ENCODE results near the gene KCNK4.

KCNK4 gene

GRCh38 chr11:64268893-64269539, 22.1 kb upstream of the KCNK4 start:
- no peak for DNase-seq (ENCODE audit: low read depth)

- DNase-seq (ENCODE audit: low read depth) = peak; percentile 97
Measured at GRCh38 chr11:64269540-64270220, 21.4 kb upstream of the KCNK4 start.

GRCh38 chr11:64275031-64275800, 15.9 kb upstream of the KCNK4 start:
- DNase-seq (ENCODE audit: low read depth) = no peak

- DNase-seq (ENCODE audit: low read depth) = no peak
Measured at GRCh38 chr11:64275841-64276240, 15.3 kb upstream of the KCNK4 start.

GRCh38 chr11:64276653-64277431, 14.3 kb upstream of the KCNK4 start:
- DNase-seq (ENCODE audit: low read depth) = no peak

GRCh38 chr11:64278576-64279190, 12.4 kb upstream of the KCNK4 start:
- no peak for DNase-seq (ENCODE audit: low read depth)

GRCh38 chr11:64281957-64282770, 8.9 kb upstream of the KCNK4 start:
- DNase-seq (ENCODE audit: low read depth) = no peak

GRCh38 chr11:64283092-64283491, 8.0 kb upstream of the KCNK4 start:
- no peak for DNase-seq (ENCODE audit: low read depth)

- peak; percentile 90 for DNase-seq (ENCODE audit: low read depth)
Measured at GRCh38 chr11:64284048-64284961, 6.8 kb upstream of the KCNK4 start, which contains the start of gene BAD. BAD (minus strand) TSS chr11:64284665; CDS start chr11:64284368, 297 bp downstream.

- peak; percentile 85 for DNase-seq (ENCODE audit: low read depth)
Measured at GRCh38 chr11:64284962-64285884, 5.9 kb upstream of the KCNK4 start, which contains the start of gene GPR137. GPR137 (plus strand) TSS chr11:64285848; CDS start chr11:64286525, 677 bp downstream.

- no peak for DNase-seq (ENCODE audit: low read depth)
Measured at GRCh38 chr11:64285885-64286800, 5.0 kb upstream of the KCNK4 start.

GRCh38 chr11:64286801-64287159, 4.3 kb upstream of the KCNK4 start:
- no peak for DNase-seq (ENCODE audit: low read depth)

GRCh38 chr11:64287676-64288352, 3.3 kb upstream of the KCNK4 start:
- DNase-seq (ENCODE audit: low read depth) = no peak

GRCh38 chr11:64288353-64288750, 2.8 kb upstream of the KCNK4 start:
- DNase-seq (ENCODE audit: low read depth) = no peak

GRCh38 chr11:64289002-64289564, 2.0 kb upstream of the KCNK4 start:
- no peak for DNase-seq (ENCODE audit: low read depth)

All from activated T-helper 9 cell treated with anti-CD3 and anti-CD28 coated beads, Interleukin-2, amount 50 U/mL, for 16 hours (primary cell).